LNCaP clone FGC (cell line): ENCODE results near the gene GPATCH4.

ENCODE experiments used
- DNase-seq: peaks from one replicate; pipeline ENCODE4 v3.0.0-alpha.2; 2011; ENCODE audit warnings: low read depth
- H3K4me3 ChIP-seq: 2 replicates; pipeline ENCODE4 v1.5.1; 2011; ENCODE audit warnings: mild to moderate bottlenecking, low read depth, low read length, control low read depth
- TF ChIP-seq, protein P1 (sequence below): IDR thresholded peaks from 2 replicates; pipeline ENCODE4 v1.5.1; 2012; ENCODE audit warnings: mild to moderate bottlenecking; ENCODE audit not compliant: control insufficient read depth, insufficient read depth; ENCODE audit errors: extremely low read depth

The GPATCH4 gene

DNA sequence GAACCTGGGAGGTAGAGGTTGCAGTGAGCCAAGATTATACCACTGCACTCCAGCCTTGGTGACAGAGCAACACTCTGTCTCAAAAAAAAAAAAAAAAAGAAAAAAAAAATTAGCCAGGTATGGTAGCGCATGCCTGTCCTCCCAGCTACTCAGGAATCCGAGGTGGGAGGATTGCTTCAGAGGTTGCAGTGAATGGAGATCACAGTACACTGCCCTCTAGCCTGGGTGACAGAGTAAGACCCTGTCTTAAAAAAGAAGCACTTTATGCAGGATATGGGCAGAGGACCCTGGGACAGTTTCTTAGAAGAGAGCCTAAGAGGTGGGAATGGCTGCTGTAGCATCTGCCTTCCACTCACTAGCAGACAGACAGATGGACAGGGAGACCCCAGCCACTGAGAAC lies 51.9 kb downstream of the GPATCH4 start:
- no peak for DNase-seq
- H3K4me3 ChIP-seq = no peak overlapping the region
- TF ChIP-seq, protein P1, sequence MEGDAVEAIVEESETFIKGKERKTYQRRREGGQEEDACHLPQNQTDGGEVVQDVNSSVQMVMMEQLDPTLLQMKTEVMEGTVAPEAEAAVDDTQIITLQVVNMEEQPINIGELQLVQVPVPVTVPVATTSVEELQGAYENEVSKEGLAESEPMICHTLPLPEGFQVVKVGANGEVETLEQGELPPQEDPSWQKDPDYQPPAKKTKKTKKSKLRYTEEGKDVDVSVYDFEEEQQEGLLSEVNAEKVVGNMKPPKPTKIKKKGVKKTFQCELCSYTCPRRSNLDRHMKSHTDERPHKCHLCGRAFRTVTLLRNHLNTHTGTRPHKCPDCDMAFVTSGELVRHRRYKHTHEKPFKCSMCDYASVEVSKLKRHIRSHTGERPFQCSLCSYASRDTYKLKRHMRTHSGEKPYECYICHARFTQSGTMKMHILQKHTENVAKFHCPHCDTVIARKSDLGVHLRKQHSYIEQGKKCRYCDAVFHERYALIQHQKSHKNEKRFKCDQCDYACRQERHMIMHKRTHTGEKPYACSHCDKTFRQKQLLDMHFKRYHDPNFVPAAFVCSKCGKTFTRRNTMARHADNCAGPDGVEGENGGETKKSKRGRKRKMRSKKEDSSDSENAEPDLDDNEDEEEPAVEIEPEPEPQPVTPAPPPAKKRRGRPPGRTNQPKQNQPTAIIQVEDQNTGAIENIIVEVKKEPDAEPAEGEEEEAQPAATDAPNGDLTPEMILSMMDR = no peak

DNA sequence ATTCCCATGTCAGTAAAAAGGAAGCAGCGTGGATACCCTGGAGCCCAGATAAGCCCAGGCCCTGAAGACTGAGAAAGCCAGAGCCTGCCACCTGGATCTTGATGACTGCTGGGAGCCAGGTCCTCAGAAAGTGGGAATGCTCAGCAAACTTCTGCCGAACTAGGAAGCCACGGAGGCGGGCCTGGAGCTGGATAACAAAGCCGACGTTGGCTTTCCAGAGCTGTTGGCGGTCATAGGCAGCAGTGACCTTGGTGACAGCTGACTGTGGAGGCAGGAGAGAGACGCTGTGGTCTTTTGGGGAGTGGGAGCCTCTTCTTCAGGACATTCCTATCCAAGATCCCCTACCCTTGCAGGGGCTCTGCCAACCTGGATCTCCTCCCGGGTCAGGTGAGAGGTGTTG lies 53.3 kb downstream of the GPATCH4 start:
- H3K4me3 ChIP-seq = no peak overlapping the region
- DNase-seq = no peak
- TF ChIP-seq, protein P1 = no peak

DNA sequence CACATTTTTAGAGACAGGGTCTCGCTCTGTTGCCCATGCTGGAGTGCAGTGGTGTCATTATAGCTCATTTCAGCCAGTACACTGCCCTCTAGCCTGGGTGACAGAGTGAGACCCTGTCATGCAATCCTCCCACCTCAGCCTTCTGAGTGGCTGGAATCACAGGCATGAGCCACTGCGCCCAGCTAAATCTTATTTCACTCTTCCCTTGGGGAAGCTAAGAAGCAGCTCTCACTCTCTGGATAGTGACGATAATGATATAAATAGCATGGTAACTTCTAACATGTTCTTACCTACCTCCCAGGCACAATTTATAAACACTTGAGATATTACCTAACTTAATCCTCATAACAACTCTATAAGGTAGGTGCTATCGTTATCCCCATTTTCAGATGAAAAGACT lies 53.8 kb downstream of the GPATCH4 start:
- TF ChIP-seq, protein P1 = no peak
- no peak for DNase-seq
- no peak overlapping the region for H3K4me3 ChIP-seq

DNA sequence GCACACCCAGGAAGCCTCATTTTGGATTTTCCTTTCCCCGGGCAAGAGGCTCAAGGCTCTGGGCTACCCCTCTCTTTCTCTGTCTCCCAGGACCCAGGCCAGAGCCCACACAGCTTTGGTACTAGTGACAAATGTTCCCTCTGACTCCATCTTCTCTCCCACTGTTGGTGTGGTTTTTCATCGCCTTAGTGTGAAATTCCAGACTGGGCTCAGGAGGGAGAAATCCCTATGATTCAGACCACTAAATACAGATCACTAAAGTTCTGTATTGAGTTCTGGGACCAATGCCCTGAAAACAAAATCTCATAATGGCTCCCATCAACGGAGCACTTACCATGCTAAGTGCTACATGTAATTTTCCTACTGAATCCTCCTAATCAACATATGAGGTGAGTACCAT lies 55.0 kb downstream of the GPATCH4 start:
- TF ChIP-seq, protein P1 = no peak
- H3K4me3 ChIP-seq = no peak overlapping the region
- DNase-seq = no peak

DNA sequence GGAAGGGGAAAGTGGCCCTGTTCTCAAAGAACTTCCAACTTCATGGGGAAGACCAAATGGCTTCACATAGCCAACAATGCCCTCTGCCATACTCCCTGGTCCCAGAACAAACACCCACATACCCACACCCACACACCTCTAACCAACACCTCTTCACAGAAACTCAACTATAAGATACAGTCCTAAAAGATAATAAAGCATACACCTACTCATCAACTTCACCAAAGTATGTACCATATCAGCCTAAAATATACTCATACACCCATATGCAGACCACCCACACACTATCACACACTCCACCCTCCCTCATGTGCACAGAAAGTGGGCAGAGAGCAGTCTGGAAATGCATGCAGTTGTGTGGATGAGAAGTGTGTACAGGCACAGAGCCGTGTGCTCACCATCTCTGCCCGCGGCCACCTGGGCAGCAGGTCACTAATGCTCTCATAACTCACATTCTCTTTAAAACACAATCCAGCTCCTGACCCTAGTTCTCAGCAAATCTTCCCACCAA lies 56.6 kb downstream of the GPATCH4 start:
- no peak for DNase-seq
- no peak overlapping the region for H3K4me3 ChIP-seq
- TF ChIP-seq, protein P1 = no peak
